ENCODE measurements around the gene ANKRD6. TPM values are rescaled to one million over a fixed set of nuclear protein-coding genes. Genes with fewer than 3 reads are reported as not detected.

The ANKRD6 gene
- total RNA-seq, 6 experiments from 2014 or later: 5.3 to 14.8 (median 8.3) TPM

- H3K36me3 ChIP-seq: no peaks in the 10 kb centered on the region
- no peak for DNase-seq
- no peaks in the 10 kb centered on the region for H3K27me3 ChIP-seq
- no peak overlapping the region for H3K4me3 ChIP-seq
- no peaks in the 10 kb centered on the region for H3K9me3 ChIP-seq
- TF ChIP-seq CTCF (IDR thresholded peaks at IDR 0.05) (no peak), POLR2A (IDR thresholded peaks at IDR 0.05) (no peak)
- intact Hi-C loops (cut with DNase I): no loop called here
- no peaks in the 10 kb centered on the region for H3K4me1 ChIP-seq
- no peak for ATAC-seq
- no peak overlapping the region for H3K27ac ChIP-seq
Measured at GRCh38 chr6:89520736-89521135, 87.8 kb downstream of the ANKRD6 start.

GRCh38 chr6:89522778-89523177, 89.8 kb downstream of the ANKRD6 start:
- Histone ChIP-seq H3K27me3 (no peaks in the 10 kb centered on the region), H3K4me1 (no peaks in the 10 kb centered on the region), H3K4me3 (no peak overlapping the region), H3K9me3 (no peaks in the 10 kb centered on the region), H3K27ac (no peak overlapping the region), H3K36me3 (no peaks in the 10 kb centered on the region)
- intact Hi-C loops (cut with DNase I): no loop called here
- ATAC-seq (no peak), DNase-seq (no peak)
- 80% methylated on average over 1 of the region's 2 CpGs for WGBS (ENCODE audit: insufficient coverage, low coverage, low lambda C conversion rate, missing lambda C conversion rate)
- TF ChIP-seq POLR2A (IDR thresholded peaks at IDR 0.05): no peak
- no peak for TF ChIP-seq CTCF (IDR thresholded peaks at IDR 0.05)

GRCh38 chr6:89525786-89526562, 93.0 kb downstream of the ANKRD6 start:
- 93% methylated on average over 3 of the region's 4 CpGs for WGBS (ENCODE audit: insufficient coverage, low coverage, low lambda C conversion rate, missing lambda C conversion rate)
- intact Hi-C loops (cut with DNase I): no loop called here
- no peaks in the 10 kb centered on the region for H3K4me1 ChIP-seq

GRCh38 chr6:89526563-89526869, 93.6 kb downstream of the ANKRD6 start:
- 100% methylated on average over 2 of the region's 2 CpGs for WGBS (ENCODE audit: insufficient coverage, low coverage, low lambda C conversion rate, missing lambda C conversion rate)
- TF ChIP-seq POLR2A (IDR thresholded peaks at IDR 0.05): no peak
- TF ChIP-seq CTCF (IDR thresholded peaks at IDR 0.05): no peak
- no peak for ATAC-seq
- H3K36me3 ChIP-seq: no peaks in the 10 kb centered on the region
- intact Hi-C loops (cut with DNase I): no loop called here
- no peaks in the 10 kb centered on the region for H3K4me1 ChIP-seq
- no peak overlapping the region for H3K27ac ChIP-seq
- no peaks in the 10 kb centered on the region for H3K27me3 ChIP-seq
- no peak for DNase-seq
- no peaks in the 10 kb centered on the region for H3K9me3 ChIP-seq
- H3K4me3 ChIP-seq: no peak overlapping the region

More at GRCh38 chr6:89525786-89526562, 93.0 kb downstream of the ANKRD6 start:
- no peak overlapping the region for H3K4me3 ChIP-seq
- no peak overlapping the region for H3K27ac ChIP-seq
- ATAC-seq (no peak), DNase-seq (no peak)
- no peaks in the 10 kb centered on the region for H3K27me3 ChIP-seq
- H3K36me3 ChIP-seq: no peaks in the 10 kb centered on the region
- no peak for TF ChIP-seq POLR2A (IDR thresholded peaks at IDR 0.05)
- no peak for TF ChIP-seq CTCF (IDR thresholded peaks at IDR 0.05)
- no peaks in the 10 kb centered on the region for H3K9me3 ChIP-seq

GRCh38 chr6:89527634-89528033, 94.7 kb downstream of the ANKRD6 start:
- intact Hi-C loops (cut with DNase I): no loop called here
- DNase-seq: no peak
- Histone ChIP-seq H3K27me3 (no peaks in the 10 kb centered on the region), H3K4me3 (no peak overlapping the region), H3K36me3 (no peaks in the 10 kb centered on the region), H3K9me3 (no peaks in the 10 kb centered on the region), H3K27ac (no peak overlapping the region), H3K4me1 (no peaks in the 10 kb centered on the region)
- no peak for TF ChIP-seq CTCF (IDR thresholded peaks at IDR 0.05)
- TF ChIP-seq POLR2A (IDR thresholded peaks at IDR 0.05): no peak
- ATAC-seq: no peak
- WGBS (ENCODE audit: insufficient coverage, low coverage, low lambda C conversion rate, missing lambda C conversion rate): 71% methylated on average over 2 of the region's 2 CpGs

All from right lobe of liver (tissue), 6 donors.